Spleen (tissue), 11 donors: ENCODE results near the gene BACE2. TPM values are rescaled to one million over a fixed set of nuclear protein-coding genes. Genes with fewer than 3 reads are reported as not detected.

Source experiments
- DNase-seq: peaks from one replicate; pipeline ENCODE4 v3.0.0-alpha.2; 2020
- H3K27ac ChIP-seq, 8 donors: fragments of 200-600 bp; sonication (generic) in 7 of 8; 1 replicate in 4 of 8; 2 replicates in 4 of 8; pipeline versions ENCODE4 v1.5.0 to v1.8.0; 2016 to 2021; ENCODE audit warnings: inconsistent platforms in 4 of 8, mild to moderate bottlenecking in 4 of 8, moderate library complexity in 1 of 8
- H3K27me3 ChIP-seq, 7 donors: fragments of 200-600 bp; sonication (generic) in 6 of 7; replicated peaks in 1 of 7; 1 replicate in 4 of 7; 2 replicates in 3 of 7; pipeline versions ENCODE4 v1.5.0 to v1.8.0; 2016 to 2021; ENCODE audit warnings: inconsistent platforms in 3 of 7, mild to moderate bottlenecking in 1 of 7
- H3K36me3 ChIP-seq, 6 donors: fragments of 200-600 bp; sonication (generic) in 5 of 6; 1 replicate in 4 of 6; 2 replicates in 2 of 6; pipeline versions ENCODE4 v1.5.0 to v1.8.0; 2016 to 2021; ENCODE audit warnings: inconsistent platforms in 2 of 6
- H3K4me1 ChIP-seq, 6 donors: fragments of 200-600 bp; sonication (generic) in 5 of 6; 1 replicate in 3 of 6; 2 replicates in 3 of 6; pipeline versions ENCODE4 v1.5.0 to v1.8.0; 2016 to 2021; ENCODE audit warnings: inconsistent platforms in 3 of 6
- H3K4me3 ChIP-seq, 8 donors: fragments of 200-600 bp; sonication (generic) in 7 of 8; 1 replicate in 4 of 8; 2 replicates in 4 of 8; pipeline versions ENCODE4 v1.5.0 to v1.8.0; 2016 to 2021; ENCODE audit warnings: inconsistent platforms in 4 of 8, mild to moderate bottlenecking in 4 of 8, moderate library complexity in 2 of 8
- H3K9me3 ChIP-seq, 8 donors: fragments of 200-600 bp; sonication (generic) in 7 of 8; 1 replicate in 4 of 8; 2 replicates in 4 of 8; pipeline versions ENCODE4 v1.5.0 to v1.8.0; 2016 to 2021; ENCODE audit warnings: inconsistent platforms in 4 of 8
- POLR2A ChIP-seq, 3 donors: fragments of 450-650 bp; IDR thresholded peaks; one replicate each; pipeline ENCODE4 v1.5.1; 2017; ENCODE audit warnings: antibody characterized with exemption in 3 of 3, mild to moderate bottlenecking in 1 of 3
- POLR2AphosphoS5 ChIP-seq, 3 donors: sonication (generic); formaldehyde crosslinking; IDR thresholded peaks; one replicate each; pipeline ENCODE4 v1.5.1; 2017; ENCODE audit warnings: antibody characterized with exemption in 3 of 3
- WGBS, 5 donors: extraction: QIAGEN DNeasy Blood & Tissue Kit in 3 of 5; methylation state at CpG; one replicate each; pipeline versions ENCODE4 v1.1.5 to v1.1.7; 2013 to 2018; 5-methylcytosine and 5-hydroxymethylcytosine counted together
- intact Hi-C: fragments of 100-400 bp; cut with DNase I; formaldehyde crosslinking; loops from one replicate; pipeline ENCODE4 v1.15.0; 2023; ENCODE audit warnings: low total_unique reads
- polyA plus RNA-seq, 3 donors: library from polyadenylated mRNA; stranded (reverse); fragments of 200-250 nt; gene quantifications; one replicate each; pipeline ENCODE4 v1.2.1, GENCODE V29; 2013
- total RNA-seq, 7 donors: library from RNA; depleted of rRNA in 3 of 7; stranded (reverse); fragments of >200 nt in 3 of 7; fragmentation: NEBNext Ultra II Directional in 4 of 7; extraction: Animal tissue kit (Norgen Biotek cat#: 25700) in 4 of 7; gene quantifications; one replicate each; pipeline versions ENCODE4 v1.1.0 to v1.2.1, GENCODE V29; 2016 to 2021
- TF ChIP-seq, protein P1 (sequence below), 11 experiments: fragments of 200-600 bp in 7 of 11; fragments of 450-650 bp in 4 of 11; sonication (generic) in 4 of 11; IDR thresholded peaks in 8 of 11; conservative IDR thresholded peaks in 3 of 11; 1 replicate in 7 of 11; 2 replicates in 4 of 11; pipeline versions ENCODE4 v1.4.0 to v1.8.0; 2016 to 2021; ENCODE audit warnings: antibody characterized with exemption in 11 of 11, inconsistent platforms in 4 of 11, mild to moderate bottlenecking in 1 of 11
- donor health status: healthy with polysubstance abuse.
- donor health status: DM: no; HTN: no; CAD: no; lungs with moderate emphysema.
- donor health status: DM: no; HTN: no; CAD: no.
- donor health status: Bipolar disorder and iron deficiency.
- donor health status: healthy.
- donor health status: DM: no; HTN: no; CAD: no.
- donor health status: DM: yes; HTN: yes; CAD: no.

The BACE2 gene
- total and polyA plus RNA-seq, 10 donors: 19.4 to 54.7 (median 47.1) TPM

DNA sequence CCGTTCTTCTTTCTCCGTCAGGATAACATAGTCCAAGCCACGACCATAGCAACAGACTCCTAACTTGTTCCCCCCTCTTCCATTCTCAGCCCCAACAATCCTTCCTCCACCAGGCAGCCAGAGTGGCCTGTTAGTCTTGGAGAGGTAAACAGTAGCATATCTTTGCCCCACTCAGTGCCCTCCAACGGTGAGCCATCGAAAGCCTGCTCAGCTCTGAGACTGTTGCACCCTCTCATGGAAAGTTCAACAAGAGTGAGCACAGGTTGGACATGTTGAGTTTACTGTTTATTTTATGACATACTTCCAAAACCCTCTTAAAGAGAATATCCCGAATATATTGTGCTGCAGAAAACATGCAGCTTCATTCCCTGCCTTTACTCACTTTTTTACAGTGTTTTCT lies 30.1 kb upstream of the BACE2 start:
- Histone ChIP-seq H3K27me3 (peaks cover 0 to 16% (median 0%) of the 10 kb centered on the region in 7 donors), H3K27ac (no peak overlapping the region), H3K9me3 (no peaks in the 10 kb centered on the region), H3K36me3 (no peaks in the 10 kb centered on the region), H3K4me3 (no peak overlapping the region), H3K4me1 (peaks cover 0 to 5% (median 0%) of the 10 kb centered on the region in 6 donors)
- no peak for DNase-seq
- TF ChIP-seq, protein P1, sequence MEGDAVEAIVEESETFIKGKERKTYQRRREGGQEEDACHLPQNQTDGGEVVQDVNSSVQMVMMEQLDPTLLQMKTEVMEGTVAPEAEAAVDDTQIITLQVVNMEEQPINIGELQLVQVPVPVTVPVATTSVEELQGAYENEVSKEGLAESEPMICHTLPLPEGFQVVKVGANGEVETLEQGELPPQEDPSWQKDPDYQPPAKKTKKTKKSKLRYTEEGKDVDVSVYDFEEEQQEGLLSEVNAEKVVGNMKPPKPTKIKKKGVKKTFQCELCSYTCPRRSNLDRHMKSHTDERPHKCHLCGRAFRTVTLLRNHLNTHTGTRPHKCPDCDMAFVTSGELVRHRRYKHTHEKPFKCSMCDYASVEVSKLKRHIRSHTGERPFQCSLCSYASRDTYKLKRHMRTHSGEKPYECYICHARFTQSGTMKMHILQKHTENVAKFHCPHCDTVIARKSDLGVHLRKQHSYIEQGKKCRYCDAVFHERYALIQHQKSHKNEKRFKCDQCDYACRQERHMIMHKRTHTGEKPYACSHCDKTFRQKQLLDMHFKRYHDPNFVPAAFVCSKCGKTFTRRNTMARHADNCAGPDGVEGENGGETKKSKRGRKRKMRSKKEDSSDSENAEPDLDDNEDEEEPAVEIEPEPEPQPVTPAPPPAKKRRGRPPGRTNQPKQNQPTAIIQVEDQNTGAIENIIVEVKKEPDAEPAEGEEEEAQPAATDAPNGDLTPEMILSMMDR (IDR thresholded peaks at IDR 0.05 in 8 of 11, conservative IDR thresholded peaks at IDR 0.05 in 3 of 11): no peak
- TF ChIP-seq POLR2A (IDR thresholded peaks at IDR 0.05) (no peak), POLR2AphosphoS5 (IDR thresholded peaks at IDR 0.05) (no peak)
- intact Hi-C loops: no loop called here
- WGBS, 5 donors: 84 to 90% (median 86%) methylated on average over 6 of the region's 6 CpGs

DNA sequence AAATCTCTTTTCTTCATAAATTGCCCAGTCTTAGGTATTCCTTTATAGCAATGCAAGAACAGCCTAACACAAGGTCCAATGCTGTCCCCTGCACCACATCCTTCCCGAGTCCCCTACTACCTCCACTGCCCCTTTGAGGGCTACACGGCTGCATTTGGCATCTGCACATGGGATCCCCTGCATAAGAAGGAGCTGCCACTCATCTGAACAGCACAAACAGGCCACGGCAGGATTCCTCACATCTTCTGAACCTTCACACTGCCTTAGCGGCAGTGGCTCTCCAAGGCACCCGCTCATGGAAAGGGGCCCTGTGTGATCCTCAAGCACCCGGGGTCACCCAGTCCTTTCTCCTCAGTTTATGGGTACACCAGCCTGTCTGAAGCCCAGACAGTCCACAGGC lies 29.2 kb upstream of the BACE2 start:
- Histone ChIP-seq H3K9me3 (no peaks in the 10 kb centered on the region), H3K27ac (no peak overlapping the region), H3K36me3 (no peaks in the 10 kb centered on the region), H3K4me1 (peaks cover 0 to 2% (median 0%) of the 10 kb centered on the region in 6 donors), H3K4me3 (no peak overlapping the region), H3K27me3 (peaks cover 0 to 21% (median 0%) of the 10 kb centered on the region in 7 donors)
- no peak for DNase-seq
- intact Hi-C loops: no loop called here
- no peak for TF ChIP-seq POLR2AphosphoS5 (IDR thresholded peaks at IDR 0.05)
- TF ChIP-seq, protein P1 (IDR thresholded peaks at IDR 0.05 in 8 of 11, conservative IDR thresholded peaks at IDR 0.05 in 3 of 11): no peak
- TF ChIP-seq POLR2A (IDR thresholded peaks at IDR 0.05): no peak
- 83 to 97% (median 87%) methylated on average over 6 of the region's 6 CpGs for WGBS, 5 donors

DNA sequence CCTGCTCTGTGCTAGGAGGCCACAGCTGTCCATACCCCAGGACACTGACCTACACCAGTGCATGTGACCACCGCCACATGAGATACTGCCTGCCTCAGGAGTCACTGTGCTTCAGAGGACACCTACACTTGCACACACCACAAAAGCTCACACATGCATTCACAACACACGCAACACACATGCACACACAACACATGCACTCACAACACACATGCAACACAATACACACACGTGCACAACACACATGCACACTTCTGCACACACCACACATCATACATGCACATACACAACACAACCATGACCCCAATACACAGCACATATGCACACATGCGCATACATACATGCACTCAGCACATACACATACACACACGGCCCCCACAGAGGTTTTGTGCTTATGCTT lies 28.7 kb upstream of the BACE2 start:
- peaks cover 0 to 22% (median 0%) of the 10 kb centered on the region in 7 donors for H3K27me3 ChIP-seq
- H3K36me3 ChIP-seq: no peaks in the 10 kb centered on the region
- intact Hi-C loops: no loop called here
- H3K4me3 ChIP-seq: no peak overlapping the region
- no peaks in the 10 kb centered on the region for H3K4me1 ChIP-seq
- TF ChIP-seq POLR2AphosphoS5 (IDR thresholded peaks at IDR 0.05) (no peak), POLR2A (IDR thresholded peaks at IDR 0.05) (no peak)
- TF ChIP-seq, protein P1 (IDR thresholded peaks at IDR 0.05 in 8 of 11, conservative IDR thresholded peaks at IDR 0.05 in 3 of 11): no peak
- no peak for DNase-seq
- H3K9me3 ChIP-seq: no peaks in the 10 kb centered on the region
- no peak overlapping the region for H3K27ac ChIP-seq
- 75 to 83% (median 77%) methylated on average over 5 of the region's 5 CpGs for WGBS, 5 donors

DNA sequence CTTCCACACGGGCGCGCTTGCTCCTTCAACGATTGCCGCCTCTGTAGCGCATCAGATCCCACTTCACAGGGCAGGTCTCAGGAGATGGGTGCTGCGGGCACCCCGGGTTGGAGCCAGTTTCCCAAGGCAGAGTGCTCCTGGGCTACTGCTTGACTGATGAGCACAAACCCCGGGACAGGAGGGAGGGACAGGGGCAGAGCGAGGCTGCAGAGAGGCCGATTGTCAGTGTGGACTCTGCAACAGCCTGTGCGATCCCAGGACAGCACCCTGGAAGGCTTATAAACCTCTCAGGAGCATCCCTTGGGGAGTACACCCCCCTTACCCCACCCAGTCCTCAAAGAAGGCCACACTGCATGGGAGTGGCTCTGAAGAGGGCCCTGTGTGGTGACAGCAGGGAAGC lies 28.0 kb upstream of the BACE2 start:
- H3K27ac ChIP-seq: no peak overlapping the region
- no peak for DNase-seq
- no peaks in the 10 kb centered on the region for H3K4me1 ChIP-seq
- no peaks in the 10 kb centered on the region for H3K9me3 ChIP-seq
- peaks cover 0 to 22% (median 0%) of the 10 kb centered on the region in 7 donors for H3K27me3 ChIP-seq
- H3K36me3 ChIP-seq: no peaks in the 10 kb centered on the region
- 90 to 95% (median 91%) methylated on average over 12 of the region's 12 CpGs for WGBS, 5 donors
- H3K4me3 ChIP-seq: no peak overlapping the region
- intact Hi-C loops: no loop called here
- TF ChIP-seq POLR2A (IDR thresholded peaks at IDR 0.05) (no peak), POLR2AphosphoS5 (IDR thresholded peaks at IDR 0.05) (no peak)
- TF ChIP-seq, protein P1 (IDR thresholded peaks at IDR 0.05 in 8 of 11, conservative IDR thresholded peaks at IDR 0.05 in 3 of 11): no peak
